ENCODE measurements around the gene ODC1. TPM values are rescaled to one million over a fixed set of nuclear protein-coding genes. Genes with fewer than 3 reads are reported as not detected.

The ODC1 gene
- total RNA-seq, 1 experiment from 2014 or later: 231 TPM

DNA sequence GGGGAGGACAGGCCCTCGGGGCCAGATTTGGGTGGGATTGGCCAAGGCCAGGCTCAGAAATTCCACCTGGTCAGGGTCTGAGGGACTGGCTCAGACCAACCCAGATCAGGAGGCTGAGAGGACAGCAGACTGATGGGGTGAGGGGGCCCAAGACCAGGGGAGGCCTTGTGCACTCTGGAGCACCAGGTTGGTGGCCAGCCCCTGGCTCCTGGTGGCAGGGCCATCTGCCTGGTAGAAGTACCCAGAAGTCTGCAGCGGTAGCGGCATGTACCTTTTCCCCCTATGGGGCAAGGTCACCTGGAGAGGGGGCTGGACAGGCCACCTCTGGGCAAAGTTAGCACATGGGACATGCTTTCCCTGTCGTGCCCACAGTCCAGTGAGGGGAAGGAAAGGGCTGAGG lies 21.2 kb upstream of the ODC1 start:
- intact Hi-C loops (cut with micrococcal nuclease): no loop called here
- Histone ChIP-seq H3K36me3 (ENCODE audit: control insufficient read depth in 1 of 2, insufficient read depth in 2 of 2, low read length in 2 of 2) (no peaks in the 10 kb centered on the region), H3K4me2 (ENCODE audit: low read length) (no peak overlapping the region), H3K9me2 (ENCODE audit: insufficient read depth) (no peaks in the 10 kb centered on the region), H3K79me2 (ENCODE audit: insufficient read depth, low read length) (no peaks in the 10 kb centered on the region), H2AFZ (ENCODE audit: low read depth, low read length, poor library complexity, severe bottlenecking) (no peak overlapping the region), H3K9ac (ENCODE audit: low read length) (no peak overlapping the region), H3K9me3 (ENCODE audit: control insufficient read depth in 1 of 2, insufficient read depth in 1 of 2, low read depth in 1 of 2, low read length in 2 of 2) (no peaks in the 10 kb centered on the region), H3K4me1 (ENCODE audit: control insufficient read depth in 1 of 2, insufficient read depth in 2 of 2, low read length in 2 of 2) (no peaks in the 10 kb centered on the region), H3K27me3 (ENCODE audit: insufficient read depth, low read length) (no peaks in the 10 kb centered on the region), H3K27ac (ENCODE audit: low read depth, low read length) (no peak overlapping the region), H4K20me1 (ENCODE audit: insufficient read depth) (no peaks in the 10 kb centered on the region), H3K4me3 (replicated peaks in 1 of 2; ENCODE audit: low read depth in 1 of 2, low read length in 2 of 2) (no peak overlapping the region)
- POLR2A ChIA-PET: no interaction called here
- no peak for ATAC-seq
- TF ChIP-seq, protein P1, sequence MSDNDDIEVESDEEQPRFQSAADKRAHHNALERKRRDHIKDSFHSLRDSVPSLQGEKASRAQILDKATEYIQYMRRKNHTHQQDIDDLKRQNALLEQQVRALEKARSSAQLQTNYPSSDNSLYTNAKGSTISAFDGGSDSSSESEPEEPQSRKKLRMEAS (IDR thresholded peaks at IDR 0.05): no peak
- TF ChIP-seq POLR2A (IDR thresholded peaks at IDR 0.05; ENCODE audit: borderline replicate concordance, extremely low read depth, insufficient read depth, insufficient read length) (no peak), SP1 (IDR thresholded peaks at IDR 0.05; ENCODE audit: low read depth) (no peak), FOSL1 (IDR thresholded peaks at IDR 0.05; ENCODE audit: low read depth) (no peak), TCF7L2 (IDR thresholded peaks at IDR 0.05; ENCODE audit: borderline replicate concordance, extremely low read depth, insufficient read depth, insufficient read length) (no peak), ZNF274 (IDR thresholded peaks at IDR 0.05; ENCODE audit: low read depth, low read length) (no peak), SRF (IDR thresholded peaks at IDR 0.05; ENCODE audit: low read depth) (no peak), ELF1 (IDR thresholded peaks at IDR 0.05; ENCODE audit: borderline replicate concordance, low read depth) (no peak), CEBPB (IDR thresholded peaks at IDR 0.05; ENCODE audit: low read depth) (no peak), POLR2AphosphoS5 (IDR thresholded peaks at IDR 0.05; ENCODE audit: low read depth, low read length) (no peak), RAD21 (IDR thresholded peaks at IDR 0.05; ENCODE audit: low read depth) (no peak), EGR1 (IDR thresholded peaks at IDR 0.05; ENCODE audit: low read depth) (no peak), CBX3 (IDR thresholded peaks at IDR 0.05; ENCODE audit: low read depth) (no peak), SIN3A (IDR thresholded peaks at IDR 0.05; ENCODE audit: low read depth) (no peak)
- TF ChIP-seq, protein P2, sequence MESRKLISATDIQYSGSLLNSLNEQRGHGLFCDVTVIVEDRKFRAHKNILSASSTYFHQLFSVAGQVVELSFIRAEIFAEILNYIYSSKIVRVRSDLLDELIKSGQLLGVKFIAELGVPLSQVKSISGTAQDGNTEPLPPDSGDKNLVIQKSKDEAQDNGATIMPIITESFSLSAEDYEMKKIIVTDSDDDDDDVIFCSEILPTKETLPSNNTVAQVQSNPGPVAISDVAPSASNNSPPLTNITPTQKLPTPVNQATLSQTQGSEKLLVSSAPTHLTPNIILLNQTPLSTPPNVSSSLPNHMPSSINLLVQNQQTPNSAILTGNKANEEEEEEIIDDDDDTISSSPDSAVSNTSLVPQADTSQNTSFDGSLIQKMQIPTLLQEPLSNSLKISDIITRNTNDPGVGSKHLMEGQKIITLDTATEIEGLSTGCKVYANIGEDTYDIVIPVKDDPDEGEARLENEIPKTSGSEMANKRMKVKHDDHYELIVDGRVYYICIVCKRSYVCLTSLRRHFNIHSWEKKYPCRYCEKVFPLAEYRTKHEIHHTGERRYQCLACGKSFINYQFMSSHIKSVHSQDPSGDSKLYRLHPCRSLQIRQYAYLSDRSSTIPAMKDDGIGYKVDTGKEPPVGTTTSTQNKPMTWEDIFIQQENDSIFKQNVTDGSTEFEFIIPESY (IDR thresholded peaks at IDR 0.05; ENCODE audit: extremely low read depth, insufficient replicate concordance, low read length): no peak
- TF ChIP-seq, protein P3, sequence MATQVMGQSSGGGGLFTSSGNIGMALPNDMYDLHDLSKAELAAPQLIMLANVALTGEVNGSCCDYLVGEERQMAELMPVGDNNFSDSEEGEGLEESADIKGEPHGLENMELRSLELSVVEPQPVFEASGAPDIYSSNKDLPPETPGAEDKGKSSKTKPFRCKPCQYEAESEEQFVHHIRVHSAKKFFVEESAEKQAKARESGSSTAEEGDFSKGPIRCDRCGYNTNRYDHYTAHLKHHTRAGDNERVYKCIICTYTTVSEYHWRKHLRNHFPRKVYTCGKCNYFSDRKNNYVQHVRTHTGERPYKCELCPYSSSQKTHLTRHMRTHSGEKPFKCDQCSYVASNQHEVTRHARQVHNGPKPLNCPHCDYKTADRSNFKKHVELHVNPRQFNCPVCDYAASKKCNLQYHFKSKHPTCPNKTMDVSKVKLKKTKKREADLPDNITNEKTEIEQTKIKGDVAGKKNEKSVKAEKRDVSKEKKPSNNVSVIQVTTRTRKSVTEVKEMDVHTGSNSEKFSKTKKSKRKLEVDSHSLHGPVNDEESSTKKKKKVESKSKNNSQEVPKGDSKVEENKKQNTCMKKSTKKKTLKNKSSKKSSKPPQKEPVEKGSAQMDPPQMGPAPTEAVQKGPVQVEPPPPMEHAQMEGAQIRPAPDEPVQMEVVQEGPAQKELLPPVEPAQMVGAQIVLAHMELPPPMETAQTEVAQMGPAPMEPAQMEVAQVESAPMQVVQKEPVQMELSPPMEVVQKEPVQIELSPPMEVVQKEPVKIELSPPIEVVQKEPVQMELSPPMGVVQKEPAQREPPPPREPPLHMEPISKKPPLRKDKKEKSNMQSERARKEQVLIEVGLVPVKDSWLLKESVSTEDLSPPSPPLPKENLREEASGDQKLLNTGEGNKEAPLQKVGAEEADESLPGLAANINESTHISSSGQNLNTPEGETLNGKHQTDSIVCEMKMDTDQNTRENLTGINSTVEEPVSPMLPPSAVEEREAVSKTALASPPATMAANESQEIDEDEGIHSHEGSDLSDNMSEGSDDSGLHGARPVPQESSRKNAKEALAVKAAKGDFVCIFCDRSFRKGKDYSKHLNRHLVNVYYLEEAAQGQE (IDR thresholded peaks at IDR 0.05; ENCODE audit: low read depth): no peak
- TF ChIP-seq, protein P4, sequence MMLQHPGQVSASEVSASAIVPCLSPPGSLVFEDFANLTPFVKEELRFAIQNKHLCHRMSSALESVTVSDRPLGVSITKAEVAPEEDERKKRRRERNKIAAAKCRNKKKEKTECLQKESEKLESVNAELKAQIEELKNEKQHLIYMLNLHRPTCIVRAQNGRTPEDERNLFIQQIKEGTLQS (IDR thresholded peaks at IDR 0.05): no peak
- no TSS peak for BruUV-seq (replicated peaks)
- RAD21 ChIA-PET (ENCODE audit: low non-redundant PET in 1 of 2, low total read pairs in 2 of 2, uncharacterized antibody in 2 of 2, unreplicated experiment in 2 of 2): no interaction called here
- no peak for DNase-seq (ENCODE audit: low read depth, low spot score)
- CTCF ChIA-PET: no interaction called here
